Neuronal stem cell (in vitro differentiated cells): ENCODE data around the gene WDR86.

Experiments
- DNase-seq: peaks from one replicate; pipeline ENCODE4 v3.0.0-alpha.2; 2013; ENCODE audit warnings: low spot score
- H2AFZ ChIP-seq: one replicate; pipeline ENCODE4 v1.6.1; 2013; ENCODE audit warnings: mild to moderate bottlenecking, low read length, inconsistent platforms
- H2AK5ac ChIP-seq: 2 replicates; pipeline ENCODE4 v1.6.1; 2013; ENCODE audit warnings: low read depth, mild to moderate bottlenecking, inconsistent platforms, low read length, moderate library complexity, mixed read lengths
- H2BK120ac ChIP-seq: 2 replicates; pipeline ENCODE4 v1.6.1; 2013; ENCODE audit warnings: low read depth, mild to moderate bottlenecking, inconsistent platforms, low read length, moderate library complexity, mixed read lengths
- H2BK12ac ChIP-seq: one replicate; pipeline ENCODE4 v1.6.1; 2013; ENCODE audit warnings: low read length, inconsistent platforms
- H2BK15ac ChIP-seq: 2 replicates; pipeline ENCODE4 v1.6.1; 2013; ENCODE audit warnings: mild to moderate bottlenecking, low read length, inconsistent platforms, mixed read lengths
- H2BK5ac ChIP-seq: one replicate; pipeline ENCODE4 v1.6.1; 2013; ENCODE audit warnings: inconsistent platforms, mild to moderate bottlenecking, low read length, moderate library complexity
- H3K14ac ChIP-seq: one replicate; pipeline ENCODE4 v1.6.1; 2013; ENCODE audit warnings: low read length, inconsistent platforms
- H3K18ac ChIP-seq: 2 replicates; pipeline ENCODE4 v1.6.1; 2013; ENCODE audit warnings: low read length, inconsistent platforms
- H3K23ac ChIP-seq: 2 replicates; pipeline ENCODE4 v1.6.1; 2013; ENCODE audit warnings: low read depth, mild to moderate bottlenecking, mixed read lengths, low read length, inconsistent platforms; ENCODE audit not compliant: poor library complexity
- H3K27ac ChIP-seq: replicated peaks from 3 replicates; pipeline ENCODE4 v1.5.1; 2013; ENCODE audit warnings: low read length, inconsistent platforms
- H3K27me3 ChIP-seq, 3 experiments: 2 replicates each; pipeline ENCODE4 v1.6.1; 2013; ENCODE audit warnings: low read length in 3 of 3, mild to moderate bottlenecking in 2 of 3, inconsistent platforms in 1 of 3, low read depth in 1 of 3, mixed read lengths in 1 of 3, moderate library complexity in 1 of 3; ENCODE audit not compliant: control insufficient read depth in 3 of 3, insufficient read depth in 3 of 3
- H3K36me3 ChIP-seq, 2 donors: replicated peaks in 1 of 2; 2 replicates each; pipeline ENCODE4 v1.6.1; 2013; ENCODE audit warnings: low read length in 2 of 2; ENCODE audit not compliant: control insufficient read depth in 2 of 2, insufficient read depth in 2 of 2
- H3K4ac ChIP-seq: 2 replicates; pipeline ENCODE4 v1.6.1; 2013; ENCODE audit warnings: inconsistent platforms, mild to moderate bottlenecking, low read length, moderate library complexity
- H3K4me1 ChIP-seq, 2 donors: 1 replicate in 1 of 2; 2 replicates in 1 of 2; pipeline ENCODE4 v1.6.1; 2013; ENCODE audit warnings: low read length in 2 of 2, low read depth in 1 of 2; ENCODE audit not compliant: control insufficient read depth in 2 of 2, insufficient read depth in 1 of 2
- H3K4me2 ChIP-seq: one replicate; pipeline ENCODE4 v1.6.1; 2013; ENCODE audit warnings: mild to moderate bottlenecking, low read length, inconsistent platforms; ENCODE audit not compliant: insufficient read depth, poor library complexity, severe bottlenecking
- H3K4me3 ChIP-seq, 2 donors: 2 replicates each; pipeline ENCODE4 v1.5.1; 2013; ENCODE audit warnings: low read length in 2 of 2, mild to moderate bottlenecking in 2 of 2, inconsistent platforms in 1 of 2, moderate library complexity in 1 of 2
- H3K79me1 ChIP-seq: one replicate; pipeline ENCODE4 v1.6.1; 2013; ENCODE audit warnings: low read depth, mild to moderate bottlenecking, inconsistent platforms, low read length, moderate library complexity
- H3K9ac ChIP-seq: one replicate; pipeline ENCODE4 v1.6.1; 2013; ENCODE audit warnings: mild to moderate bottlenecking, low read depth, low read length, inconsistent platforms; ENCODE audit not compliant: poor library complexity
- H3K9me3 ChIP-seq, 2 donors: replicated peaks in 1 of 2; 2 replicates each; pipeline versions ENCODE3 to v1.6.1; 2013; ENCODE audit warnings: low read length in 2 of 2, mild to moderate bottlenecking in 2 of 2, inconsistent platforms in 1 of 2, low read depth in 1 of 2, mixed read lengths in 1 of 2, moderate library complexity in 1 of 2; ENCODE audit not compliant: control insufficient read depth in 2 of 2, insufficient read depth in 1 of 2
- H4K8ac ChIP-seq: one replicate; pipeline ENCODE4 v1.6.1; 2013; ENCODE audit warnings: low read depth, mild to moderate bottlenecking, inconsistent platforms, low read length, moderate library complexity
- H4K91ac ChIP-seq: one replicate; pipeline ENCODE4 v1.6.1; 2013; ENCODE audit warnings: low read length, low read depth, mild to moderate bottlenecking, inconsistent platforms; ENCODE audit not compliant: poor library complexity
- WGBS, 2 donors: extraction: QIAGEN DNeasy Blood & Tissue Kit; methylation state at CpG; one replicate each; pipeline ENCODE4 v1.1.7; 2013; ENCODE audit warnings: missing lambda C conversion rate in 2 of 2, mixed read lengths in 1 of 2; ENCODE audit not compliant: insufficient read length in 2 of 2, insufficient replicate concordance in 1 of 2; ENCODE audit errors: extremely low coverage in 2 of 2; 5-methylcytosine and 5-hydroxymethylcytosine counted together

The WDR86 gene

GRCh38 chr7:151408498-151408838, 1.4 kb downstream of the WDR86 start:
- peak overlapping the region; percentile 22 for H3K23ac ChIP-seq

GRCh38 chr7:151406886-151407583, 2.8 kb downstream of the WDR86 start:
- Histone ChIP-seq H4K91ac (no peak overlapping the region), H3K18ac (no peak overlapping the region), H3K27me3 (peaks cover 0 to 5% (median 0%) of the 10 kb centered on the region in 3 experiments), H3K14ac (no peak overlapping the region), H2AK5ac (no peak overlapping the region), H4K8ac (no peak overlapping the region), H3K4me3 (no peak overlapping the region), H2BK12ac (no peak overlapping the region), H3K9me3 (no peaks in the 10 kb centered on the region), H3K27ac (no peak overlapping the region), H3K4me2 (no peak overlapping the region), H3K4ac (no peak overlapping the region), H3K23ac (peak overlapping the region; percentile 59), H2BK15ac (no peak overlapping the region), H2BK5ac (no peak overlapping the region), H3K79me1 (peaks cover 7% of the 10 kb centered on the region), H3K4me1 (peaks cover 9 to 16% of the 10 kb centered on the region in 2 donors), H3K9ac (no peak overlapping the region), H2BK120ac (no peak overlapping the region), H2AFZ (no peak overlapping the region), H3K36me3 (peaks cover 3 to 19% of the 10 kb centered on the region in 2 donors)
- no CpG with 5 or more reads among the region's 9 CpGs for WGBS, 2 donors
- no peak for DNase-seq

More at GRCh38 chr7:151408498-151408838, 1.4 kb downstream of the WDR86 start:
- WGBS, 2 donors = no CpG with 5 or more reads among the region's 7 CpGs
- peak overlapping the region; percentile 1 for H3K18ac ChIP-seq
- peaks cover 3 to 19% of the 10 kb centered on the region in 2 donors for H3K36me3 ChIP-seq
- H3K4me3 ChIP-seq = peak overlapping the region; percentile 91 to 96
- H4K8ac ChIP-seq = no peak overlapping the region
- H2AFZ ChIP-seq = no peak overlapping the region
- H3K27me3 ChIP-seq = peaks cover 0 to 5% (median 5%) of the 10 kb centered on the region in 3 experiments
- H2BK15ac ChIP-seq = peak overlapping the region; percentile 89
- H2BK120ac ChIP-seq = no peak overlapping the region
- no peak overlapping the region for H3K27ac ChIP-seq
- H3K14ac ChIP-seq = no peak overlapping the region
- H2BK5ac ChIP-seq = no peak overlapping the region
- peaks cover 0 to 2% of the 10 kb centered on the region in 2 donors for H3K9me3 ChIP-seq
- peaks cover 7% of the 10 kb centered on the region for H3K79me1 ChIP-seq
- no peak overlapping the region for H2BK12ac ChIP-seq
- H3K4me2 ChIP-seq = peak overlapping the region; percentile 80
- H3K4me1 ChIP-seq = peaks cover 9 to 16% of the 10 kb centered on the region in 2 donors
- H2AK5ac ChIP-seq = peak overlapping the region; percentile 94
- H3K4ac ChIP-seq = no peak overlapping the region
- no peak overlapping the region for H4K91ac ChIP-seq
- peak overlapping the region; percentile 83 for H3K9ac ChIP-seq
- no peak for DNase-seq

DNA sequence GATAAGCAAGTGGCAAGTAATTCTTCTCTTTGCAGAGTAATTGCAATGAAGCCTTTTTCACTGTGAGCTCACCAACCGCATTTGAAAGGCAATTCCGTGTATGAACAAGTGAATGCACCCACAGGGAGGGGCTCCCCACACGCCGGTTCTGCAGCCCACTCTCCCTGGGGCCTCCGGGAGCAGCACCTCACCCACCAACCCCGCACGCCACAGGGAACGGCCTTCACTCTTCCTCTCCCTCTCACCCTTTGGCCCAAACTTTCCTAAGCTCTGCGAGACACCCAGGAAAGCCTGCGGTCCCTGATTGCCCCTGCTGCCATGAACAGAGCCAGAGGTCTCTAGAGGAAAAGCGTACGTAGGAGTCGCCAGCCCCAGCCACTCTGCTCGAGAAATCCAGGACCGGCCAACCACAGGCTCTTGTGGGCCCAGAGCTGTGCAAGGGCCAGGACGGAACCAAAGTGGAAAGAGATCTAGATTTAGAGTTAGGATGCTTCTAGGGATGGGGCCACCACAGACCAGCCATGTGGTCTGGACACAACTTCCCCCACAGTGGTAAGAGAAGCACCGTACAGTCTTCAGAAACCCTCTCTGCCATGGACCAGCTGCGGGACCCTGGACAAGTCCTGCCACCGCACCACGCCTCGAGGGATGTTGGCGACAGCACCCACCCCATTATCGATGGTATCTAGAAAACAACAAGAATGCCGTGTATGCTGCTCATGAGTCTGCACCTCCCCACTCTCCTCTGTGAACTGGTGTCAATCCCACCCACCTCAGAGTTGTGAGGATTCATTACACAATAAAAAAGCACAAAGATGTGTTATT, 3.6 kb downstream of the WDR86 start:
- Histone ChIP-seq H2BK5ac (no peak overlapping the region), H3K4me2 (no peak overlapping the region)
- no CpG with 5 or more reads among the region's 24 CpGs for WGBS, 2 donors

GRCh38 chr7:151405588-151405987, 4.2 kb downstream of the WDR86 start:
- Histone ChIP-seq H3K27me3 (peaks cover 0 to 5% (median 0%) of the 10 kb centered on the region in 3 experiments), H4K8ac (no peak overlapping the region), H3K18ac (no peak overlapping the region), H2BK120ac (no peak overlapping the region), H3K36me3 (peaks cover 3 to 19% of the 10 kb centered on the region in 2 donors), H2BK12ac (no peak overlapping the region), H3K27ac (no peak overlapping the region), H3K4me2 (no peak overlapping the region), H3K4ac (no peak overlapping the region), H3K9me3 (no peaks in the 10 kb centered on the region), H3K9ac (no peak overlapping the region), H2BK5ac (no peak overlapping the region), H3K79me1 (peaks cover 7% of the 10 kb centered on the region), H4K91ac (no peak overlapping the region), H3K4me3 (no peak overlapping the region), H3K4me1 (peaks cover 7 to 13% of the 10 kb centered on the region in 2 donors), H2AFZ (no peak overlapping the region), H2BK15ac (no peak overlapping the region), H3K14ac (no peak overlapping the region), H2AK5ac (peak overlapping the region; percentile 59), H3K23ac (peak overlapping the region; percentile 62)
- DNase-seq = no peak
- WGBS, 2 donors = no CpG with 5 or more reads among the region's 10 CpGs

More for the DNA sequence above, 3.6 kb downstream of the WDR86 start:
- no peak overlapping the region for H3K9ac ChIP-seq
- no peak overlapping the region for H3K18ac ChIP-seq
- H3K9me3 ChIP-seq = no peaks in the 10 kb centered on the region
- no peak overlapping the region for H3K4ac ChIP-seq
- H4K8ac ChIP-seq = no peak overlapping the region
- H2BK120ac ChIP-seq = no peak overlapping the region
- H3K27ac ChIP-seq = no peak overlapping the region
- no peak overlapping the region for H3K14ac ChIP-seq
- no peak overlapping the region for H2AFZ ChIP-seq
- no peak overlapping the region for H2BK12ac ChIP-seq
- H3K4me1 ChIP-seq = peaks cover 7 to 14% of the 10 kb centered on the region in 2 donors
- DNase-seq = no peak
- H3K79me1 ChIP-seq = peaks cover 7% of the 10 kb centered on the region
- peak overlapping the region; percentile 44 for H3K23ac ChIP-seq
- H3K27me3 ChIP-seq = peaks cover 0 to 5% (median 0%) of the 10 kb centered on the region in 3 experiments
- H2BK15ac ChIP-seq = no peak overlapping the region
- no peak overlapping the region for H4K91ac ChIP-seq
- H3K36me3 ChIP-seq = peaks cover 3 to 19% of the 10 kb centered on the region in 2 donors
- no peak overlapping the region for H2AK5ac ChIP-seq
- no peak overlapping the region for H3K4me3 ChIP-seq
